GM08714 (cell line): ENCODE measurements around the gene TMEM243.
"Not testable (repeated sequence)": the region's sequence is repeated elsewhere in the genome, so short reads cannot be mapped to it uniquely, and the experiment has no call there.

Experiments used
- H3K4me3 ChIP-seq: fragments of 200-500 bp; sonication (Bioruptor generic); 2 replicates; pipeline ENCODE4 v1.5.1; 2014; ENCODE audit warnings: mild to moderate bottlenecking, low read length, inconsistent platforms
- ZNF274 ChIP-seq: IDR thresholded peaks from 2 replicates; pipeline ENCODE4 v1.6.1; 2012; ENCODE audit warnings: mild to moderate bottlenecking, low read depth, low read length

TMEM243 gene

DNA sequence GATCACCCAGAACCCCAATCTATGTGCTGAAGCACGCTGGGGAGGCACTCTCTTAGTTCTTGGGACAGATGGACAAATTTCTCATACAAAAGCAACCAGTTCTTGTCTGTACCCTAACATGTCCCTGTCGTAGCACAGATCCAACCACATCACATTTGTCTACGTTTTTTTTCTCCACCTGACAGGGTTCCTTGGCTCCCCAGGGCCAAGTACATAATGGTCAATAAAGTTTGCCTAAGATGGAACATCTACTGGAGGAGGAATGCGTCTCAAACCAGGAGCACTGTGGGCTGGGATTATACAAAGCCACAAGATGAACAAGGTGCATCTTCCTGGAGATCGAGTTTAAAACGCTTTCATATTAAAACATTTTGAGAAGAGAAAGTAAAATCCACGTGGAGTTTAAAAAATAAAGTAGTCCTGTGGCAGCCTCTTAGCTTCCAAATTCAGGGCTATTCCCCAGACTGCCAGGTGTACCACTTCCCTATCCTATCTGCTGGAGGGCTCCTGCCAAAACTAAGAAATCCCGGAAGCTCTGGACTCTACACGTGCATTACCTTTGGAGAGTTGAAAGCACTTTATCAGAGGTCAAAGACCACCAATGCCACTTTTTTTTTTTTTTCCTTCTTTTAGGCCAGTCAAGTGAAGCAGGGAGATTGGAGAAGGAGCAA lies 1.4 kb downstream of the TMEM243 start:
- no peak for TF ChIP-seq ZNF274
- H3K4me3 ChIP-seq, result peak overlapping the region; percentile 83

DNA sequence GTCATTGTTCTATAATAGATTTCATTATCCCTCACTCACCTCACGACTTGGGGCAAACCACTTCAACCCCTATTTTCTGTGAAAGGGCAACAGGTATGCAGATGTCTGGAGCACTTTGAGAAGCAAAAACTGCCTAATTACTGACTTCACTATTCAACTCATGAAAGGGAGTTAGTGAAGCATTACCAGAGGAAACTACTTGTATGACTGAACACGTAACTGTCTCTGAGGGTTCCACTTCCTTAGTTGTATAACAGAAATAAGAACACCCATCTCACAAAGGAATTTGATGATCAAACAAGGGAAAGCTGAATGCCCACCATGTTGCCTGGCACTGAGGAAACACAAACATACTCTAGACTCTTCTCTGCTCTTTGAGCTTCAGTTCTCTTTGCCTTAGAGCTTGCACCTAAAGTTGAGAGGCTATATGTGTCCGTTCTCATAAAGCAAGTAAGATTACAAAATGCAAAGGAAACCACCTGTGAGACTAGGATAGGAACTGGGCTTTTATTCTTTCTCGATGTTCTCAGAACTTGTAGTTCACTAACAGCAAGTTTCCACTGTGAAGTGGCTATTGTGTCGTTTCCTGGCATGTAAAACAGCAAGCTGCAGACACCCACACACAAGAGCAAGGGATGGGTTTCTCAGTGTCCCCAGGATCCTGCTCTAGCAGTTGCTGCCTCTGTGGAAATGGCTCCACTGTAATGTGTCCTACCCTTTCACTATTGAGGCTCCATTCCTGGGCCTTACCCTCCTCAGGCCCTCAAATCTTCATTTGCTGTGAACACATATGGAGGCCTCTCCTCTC lies 2.6 kb downstream of the TMEM243 start:
- H3K4me3 ChIP-seq, result peak overlapping the region; percentile 83
- TF ChIP-seq ZNF274, result no peak

DNA sequence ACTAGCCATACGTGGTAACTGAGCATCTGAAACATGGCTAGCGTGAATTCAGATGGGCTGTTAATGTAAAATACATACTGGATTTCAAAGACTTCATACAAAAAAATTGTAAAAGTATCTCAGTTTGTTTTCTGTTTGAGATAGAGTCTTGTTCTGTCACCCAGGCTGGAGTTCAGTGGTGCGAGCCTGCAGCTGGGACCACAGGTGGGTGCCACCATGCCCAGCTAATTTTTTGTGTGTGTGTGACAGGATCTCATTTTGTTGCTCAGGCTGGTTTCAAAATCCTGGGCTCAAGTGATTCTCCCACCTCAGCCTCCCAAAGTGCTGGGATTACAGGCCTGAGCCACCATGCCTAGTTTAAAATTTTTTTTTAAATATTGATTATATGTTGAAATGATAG lies 4.5 kb downstream of the TMEM243 start:
- H3K4me3 ChIP-seq, result peak overlapping the region; percentile 57; the same call in 1 of the 2 replicates
- no peak for TF ChIP-seq ZNF274

DNA sequence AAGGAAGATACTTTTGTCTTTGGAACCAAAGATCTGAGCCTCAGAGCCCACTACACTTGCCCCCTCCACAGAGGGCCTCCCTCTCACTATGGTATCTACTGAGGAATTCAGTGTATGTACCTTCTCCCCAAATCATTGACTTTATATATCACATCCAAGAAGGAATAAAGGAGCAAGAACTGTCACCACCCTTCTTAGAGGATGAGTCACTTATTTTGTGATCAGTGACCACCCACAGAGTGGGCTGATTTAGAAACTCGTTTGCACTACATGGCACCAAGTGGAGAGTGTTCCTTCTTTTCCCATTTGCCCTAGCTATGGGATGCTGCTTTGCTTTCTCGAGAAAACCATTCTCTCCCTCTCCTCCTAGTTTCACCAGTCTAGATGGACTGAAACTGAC lies 5.7 kb downstream of the TMEM243 start:
- TF ChIP-seq ZNF274, result no peak
- peak overlapping the region; percentile 47 for H3K4me3 ChIP-seq

DNA sequence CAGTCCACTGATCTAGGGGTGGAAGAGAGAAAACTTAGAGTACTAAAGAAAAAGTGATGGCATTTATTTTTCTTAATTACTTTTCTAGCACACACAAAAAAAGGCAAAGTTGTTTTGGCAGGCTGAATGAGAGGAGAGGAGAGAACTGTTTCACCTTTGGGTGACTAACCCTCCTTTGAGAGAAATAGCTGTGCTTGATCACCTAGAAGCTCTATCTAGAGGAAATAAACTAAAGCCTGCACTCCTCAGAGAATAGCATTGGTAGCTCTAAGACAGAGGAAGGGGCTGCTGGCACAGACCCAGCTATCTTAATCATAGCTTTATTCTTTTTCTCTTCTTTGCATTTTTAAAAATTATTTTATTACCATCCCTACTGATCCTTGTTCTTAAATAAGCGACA lies 6.3 kb downstream of the TMEM243 start:
- peak overlapping the region; percentile 31; the same call in 1 of the 2 replicates for H3K4me3 ChIP-seq
- no peak for TF ChIP-seq ZNF274

DNA sequence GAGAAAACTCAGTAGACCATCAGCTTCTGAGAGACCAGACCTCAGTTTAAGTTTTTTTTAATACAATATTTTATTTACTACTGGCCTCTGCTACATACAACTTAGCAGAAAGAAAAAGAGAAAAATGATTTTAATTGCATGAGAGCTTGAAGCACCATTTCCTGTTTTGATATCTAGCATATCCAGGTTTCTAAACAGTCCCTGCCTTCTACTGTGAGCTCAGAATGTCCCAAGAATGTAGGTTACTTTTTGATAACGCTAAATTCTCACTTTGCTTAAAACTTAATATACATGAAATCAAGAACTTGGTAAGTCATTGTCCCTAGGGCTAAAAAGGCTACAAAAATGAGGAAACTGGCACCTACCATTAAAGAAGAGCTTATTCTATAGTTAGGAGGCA lies 7.0 kb downstream of the TMEM243 start:
- no peak for TF ChIP-seq ZNF274
- peak overlapping the region; percentile 31; the same call in 1 of the 2 replicates for H3K4me3 ChIP-seq

DNA sequence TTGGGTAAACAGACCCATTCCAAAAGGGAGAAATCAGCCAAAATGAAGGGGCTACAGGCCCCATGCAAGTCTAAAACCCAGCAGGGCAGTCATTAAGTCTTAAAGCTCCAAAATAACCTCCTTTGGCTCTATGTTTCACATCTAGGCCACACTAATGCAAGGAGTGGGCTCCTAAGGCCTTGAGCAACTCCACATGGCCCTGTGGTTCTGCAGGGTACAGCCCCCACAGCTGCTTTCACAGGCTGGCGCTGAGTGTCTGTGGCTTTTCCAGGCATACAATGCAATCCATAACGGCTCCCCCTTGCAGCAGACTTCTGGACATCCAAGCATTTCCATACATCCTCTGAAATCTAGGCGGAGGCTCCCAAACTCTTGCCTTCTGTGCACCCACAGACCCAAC lies 9.0 kb downstream of the TMEM243 start:
- no peak overlapping the region for H3K4me3 ChIP-seq
- no peak for TF ChIP-seq ZNF274

DNA sequence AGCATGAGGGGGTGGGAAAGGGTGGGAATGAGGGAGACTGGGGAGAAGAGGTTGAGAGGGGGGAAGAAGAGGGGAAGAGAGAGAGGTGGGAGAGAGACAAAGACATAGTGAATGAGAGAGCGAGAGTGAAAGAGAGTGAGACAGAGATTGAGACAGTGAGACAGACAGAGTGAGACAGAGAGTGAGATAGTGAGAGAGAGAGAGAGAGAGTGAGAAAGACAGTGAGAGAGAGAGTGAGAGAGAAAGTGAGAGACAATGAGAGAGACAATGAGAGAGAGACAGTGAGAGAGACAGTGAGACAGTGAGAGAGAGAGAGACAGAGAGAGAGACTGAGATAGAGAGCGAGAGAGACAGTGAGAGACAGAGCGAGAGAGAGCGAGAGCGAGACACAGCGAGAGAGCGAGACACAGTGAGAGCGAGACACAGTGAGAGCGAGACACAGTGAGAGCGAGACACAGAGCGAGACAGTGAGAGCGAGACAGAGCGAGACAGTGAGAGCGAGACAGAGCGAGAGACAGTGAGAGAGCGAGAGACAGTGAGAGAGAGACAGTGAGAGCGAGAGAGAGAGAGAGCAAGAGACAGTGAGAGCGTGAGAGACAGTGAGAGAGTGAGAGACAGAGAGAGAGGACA lies 10.1 kb downstream of the TMEM243 start:
- H3K4me3 ChIP-seq, result no peak overlapping the region
- no peak for TF ChIP-seq ZNF274

DNA sequence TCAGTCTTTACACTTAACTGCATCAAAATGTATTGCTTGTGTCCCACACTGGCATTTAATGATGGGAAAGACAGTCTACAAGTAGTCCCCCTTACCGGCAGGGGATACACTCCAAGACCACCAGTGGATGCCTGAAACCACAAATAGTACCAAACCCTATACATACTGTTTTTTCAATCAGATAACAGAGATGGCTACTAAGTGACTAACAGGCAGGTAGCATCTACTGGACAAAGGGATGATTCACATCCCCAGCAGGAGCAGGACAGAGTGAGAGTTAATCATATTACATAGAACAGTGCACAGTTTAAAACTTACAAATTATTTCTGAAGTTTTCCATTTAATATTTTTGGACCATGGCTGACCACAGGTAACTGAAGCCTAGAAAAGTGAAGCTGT lies 13.2 kb downstream of the TMEM243 start:
- no peak overlapping the region for H3K4me3 ChIP-seq
- no peak for TF ChIP-seq ZNF274

DNA sequence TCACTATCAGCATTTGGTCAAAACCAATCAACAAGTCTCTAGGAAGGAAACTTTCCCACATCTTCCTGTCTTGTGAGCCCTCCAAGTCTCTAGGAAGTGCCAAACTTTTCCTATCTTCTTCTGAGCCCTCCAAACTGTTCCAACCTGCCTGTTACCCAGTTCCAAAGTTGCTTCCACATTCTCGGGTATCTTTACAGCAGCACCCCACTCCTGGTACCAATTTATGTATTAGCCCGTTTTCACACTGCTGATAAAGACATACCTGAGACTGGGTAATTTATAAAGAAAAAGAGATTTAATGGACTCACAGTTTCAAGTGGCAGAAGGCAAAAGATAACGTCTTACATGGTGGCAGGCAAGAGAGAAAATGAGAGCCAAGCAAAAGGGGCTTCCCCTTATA lies 13.8 kb downstream of the TMEM243 start:
- not testable (repeated sequence) for H3K4me3 ChIP-seq

DNA sequence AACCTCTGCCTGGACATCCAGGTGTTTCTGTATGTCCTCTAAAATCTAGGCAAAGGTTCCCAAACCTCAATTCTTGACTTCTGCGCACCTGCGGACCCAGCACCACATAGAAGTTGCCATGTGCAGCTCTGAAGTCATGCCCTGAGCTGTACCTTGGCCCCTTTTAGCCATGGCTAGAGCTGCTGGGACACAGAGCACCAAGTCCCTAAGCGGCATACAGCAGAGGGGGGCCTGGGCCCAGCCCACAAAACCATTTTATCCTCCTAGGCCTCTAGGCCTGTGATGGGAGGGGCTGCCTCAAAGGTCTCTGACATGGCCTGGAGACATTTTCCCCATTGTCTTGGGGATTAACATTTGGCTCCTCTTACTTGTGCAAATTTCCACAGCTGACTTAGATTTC lies 14.6 kb downstream of the TMEM243 start:
- no peak overlapping the region for H3K4me3 ChIP-seq
- TF ChIP-seq ZNF274, result no peak

DNA sequence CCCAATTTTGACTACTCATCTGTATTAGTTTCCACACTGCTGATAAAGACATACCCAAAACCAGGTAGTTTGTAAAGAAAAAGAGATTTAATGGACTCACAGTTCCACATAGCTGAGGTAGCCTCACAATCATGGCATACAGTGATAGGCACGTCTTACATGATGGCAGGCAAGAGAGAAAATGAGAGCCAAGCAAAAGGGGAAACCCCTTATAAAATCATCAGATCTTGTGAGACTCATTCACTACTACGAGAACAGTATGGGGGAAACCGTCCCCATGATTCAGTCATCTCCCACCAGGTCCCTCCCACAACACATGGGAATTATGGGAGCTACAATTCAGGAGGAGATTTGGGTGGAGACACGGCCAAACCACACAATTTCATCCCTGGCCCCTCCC lies 15.6 kb downstream of the TMEM243 start:
- not testable (repeated sequence) for H3K4me3 ChIP-seq

DNA sequence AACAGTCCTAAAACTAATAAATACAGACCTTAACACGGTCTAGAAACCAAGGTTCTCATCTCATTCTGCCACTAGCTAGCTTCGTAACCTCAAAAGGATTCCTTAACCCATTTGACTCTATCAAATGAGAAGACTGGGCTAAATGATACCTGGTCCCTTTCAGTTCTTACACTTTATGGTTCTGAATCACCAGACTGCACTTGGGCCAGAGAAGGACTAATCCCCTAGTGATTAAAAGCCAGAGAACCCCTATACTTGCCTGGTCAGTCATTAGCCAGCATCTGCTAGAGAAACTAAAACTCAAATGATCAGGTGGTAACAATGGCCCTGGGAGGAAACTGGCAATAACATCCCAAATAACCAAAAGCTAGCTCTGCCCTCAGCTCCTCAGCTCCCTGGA lies 16.8 kb downstream of the TMEM243 start:
- no peak overlapping the region for H3K4me3 ChIP-seq
- no peak for TF ChIP-seq ZNF274

DNA sequence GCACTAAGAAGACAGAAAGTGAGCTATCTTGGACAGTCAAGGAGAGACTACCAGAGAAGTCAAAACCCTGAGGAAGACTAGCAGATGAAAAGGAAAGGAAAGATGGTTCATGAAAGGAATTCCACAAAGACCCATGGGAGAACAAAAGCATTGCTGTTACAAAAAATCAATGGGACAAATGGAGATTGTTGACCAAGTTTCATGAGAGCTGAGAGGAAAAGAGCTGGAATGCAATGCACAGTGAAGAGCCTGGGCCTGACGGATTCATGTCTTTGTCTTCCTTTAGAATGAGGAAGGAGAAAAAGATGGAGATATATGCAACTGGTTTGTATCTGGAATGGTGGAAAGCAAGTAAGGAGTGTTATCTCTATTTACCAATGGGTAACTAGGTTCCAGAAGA lies 17.3 kb downstream of the TMEM243 start:
- no peak for TF ChIP-seq ZNF274
- no peak overlapping the region for H3K4me3 ChIP-seq
